ENCODE measurements around the gene POM121L12. TPM values are rescaled to one million over a fixed set of nuclear protein-coding genes. Genes with fewer than 3 reads are reported as not detected.

The POM121L12 gene
- total and polyA plus RNA-seq, 2 experiments from 2014 or later: not detected

DNA sequence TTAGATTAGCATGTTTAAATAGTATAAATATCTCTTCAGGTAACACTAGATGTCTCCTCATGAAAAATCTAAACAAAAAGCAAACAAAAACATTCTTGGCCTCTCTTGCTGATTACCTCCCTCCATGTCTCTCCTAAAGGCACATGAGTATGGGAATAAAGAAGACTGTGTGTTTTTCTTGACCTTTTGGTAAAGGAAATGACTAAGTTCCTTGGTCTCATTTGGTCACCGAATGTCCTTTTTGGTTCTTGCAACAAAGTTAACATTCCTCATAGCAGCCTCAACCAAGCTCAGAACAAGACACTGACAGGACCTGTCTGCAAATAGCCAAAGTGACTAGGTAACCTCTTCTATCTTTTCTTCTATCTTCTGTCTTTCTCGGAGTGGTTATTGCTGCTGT lies 35.5 kb downstream of the POM121L12 start:
- Histone ChIP-seq H3K4me3 (no peak overlapping the region), H3K36me3 (no peaks in the 10 kb centered on the region), H3K27ac (no peak overlapping the region), H3K9me3 (ENCODE audit: low read depth) (no peaks in the 10 kb centered on the region), H3K27me3 (no peaks in the 10 kb centered on the region), H3K4me1 (ENCODE audit: low read depth) (no peaks in the 10 kb centered on the region)
- TF ChIP-seq, protein P1, sequence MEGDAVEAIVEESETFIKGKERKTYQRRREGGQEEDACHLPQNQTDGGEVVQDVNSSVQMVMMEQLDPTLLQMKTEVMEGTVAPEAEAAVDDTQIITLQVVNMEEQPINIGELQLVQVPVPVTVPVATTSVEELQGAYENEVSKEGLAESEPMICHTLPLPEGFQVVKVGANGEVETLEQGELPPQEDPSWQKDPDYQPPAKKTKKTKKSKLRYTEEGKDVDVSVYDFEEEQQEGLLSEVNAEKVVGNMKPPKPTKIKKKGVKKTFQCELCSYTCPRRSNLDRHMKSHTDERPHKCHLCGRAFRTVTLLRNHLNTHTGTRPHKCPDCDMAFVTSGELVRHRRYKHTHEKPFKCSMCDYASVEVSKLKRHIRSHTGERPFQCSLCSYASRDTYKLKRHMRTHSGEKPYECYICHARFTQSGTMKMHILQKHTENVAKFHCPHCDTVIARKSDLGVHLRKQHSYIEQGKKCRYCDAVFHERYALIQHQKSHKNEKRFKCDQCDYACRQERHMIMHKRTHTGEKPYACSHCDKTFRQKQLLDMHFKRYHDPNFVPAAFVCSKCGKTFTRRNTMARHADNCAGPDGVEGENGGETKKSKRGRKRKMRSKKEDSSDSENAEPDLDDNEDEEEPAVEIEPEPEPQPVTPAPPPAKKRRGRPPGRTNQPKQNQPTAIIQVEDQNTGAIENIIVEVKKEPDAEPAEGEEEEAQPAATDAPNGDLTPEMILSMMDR (IDR thresholded peaks at IDR 0.05; ENCODE audit: low read depth, low read length): no peak
- no peak for DNase-seq (ENCODE audit: low read depth in 1 of 2, low spot score in 1 of 2)

Data from cardiac muscle cell (in vitro differentiated cells and primary cell).